SK-N-MC (cell line): ENCODE measurements around the gene HOXA3.

Source experiments
- EZH2 ChIP-seq: fragments of 200-600 bp; sonication (generic); IDR thresholded peaks from one replicate; pipeline ENCODE4 v1.6.1; 2017; ENCODE audit warnings: antibody characterized with exemption
- FOXP2 ChIP-seq: optimal IDR thresholded peaks from 2 replicates; pipeline ENCODE3; 2011; ENCODE audit warnings: mild to moderate bottlenecking, moderate library complexity; ENCODE audit not compliant: insufficient read depth; ENCODE audit errors: extremely low read length, control extremely low read depth
- POLR2AphosphoS5 ChIP-seq: IDR thresholded peaks from 2 replicates; pipeline ENCODE4 v1.6.1; 2012; ENCODE audit warnings: mild to moderate bottlenecking, low read depth, low read length, borderline replicate concordance

GRCh38 chr7:27121684-27122076 is 30.7 kb downstream of the HOXA3 start:
- TF ChIP-seq POLR2AphosphoS5 = no peak
- no peak for TF ChIP-seq EZH2
- no peak for TF ChIP-seq FOXP2
